ENCODE data around the gene NEK6. TPM values are rescaled to one million over a fixed set of nuclear protein-coding genes. Genes with fewer than 3 reads are reported as not detected.

NEK6 gene
- total and polyA plus RNA-seq, 2 of the 8 experiments (the other 6 are each of a cell fraction or from before 2014, with no cell fraction given): 17.7 to 19.7 TPM

DNA sequence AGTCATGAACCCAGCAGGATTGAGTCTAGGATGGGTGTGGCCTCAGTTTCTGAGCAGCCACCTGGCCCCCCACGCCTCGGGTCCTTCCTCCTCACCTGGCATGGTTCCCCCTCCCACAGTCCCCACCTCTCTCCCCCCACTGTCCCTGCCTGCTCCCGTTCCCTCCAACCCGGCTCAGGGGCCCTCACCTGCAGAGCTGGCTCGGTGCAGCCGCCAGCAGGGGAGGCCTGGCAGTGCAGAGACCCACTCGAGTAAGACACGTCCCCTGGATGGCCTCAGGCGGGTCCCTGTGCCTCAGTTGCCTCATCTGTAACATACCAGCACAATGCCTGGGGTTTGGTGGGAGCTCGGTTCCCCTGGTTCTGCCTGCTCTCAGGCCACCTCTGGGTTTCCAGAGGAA lies 66.2 kb downstream of the NEK6 start:
- Histone ChIP-seq H3K18ac (ENCODE audit: extremely low read depth, low read length) (no peak overlapping the region), H3K4me3 (ENCODE audit: extremely low read depth in 1 of 4, insufficient read depth in 2 of 4, low read depth in 3 of 4, low read length in 4 of 4) (no peak overlapping the region), H3K27ac (ENCODE audit: low read depth, low read length) (no peak overlapping the region), H3K9ac (replicated peaks in 1 of 4; ENCODE audit: extremely low read depth in 1 of 4, low read depth in 3 of 4, low read length in 3 of 4) (no peak overlapping the region), H3K56ac (replicated peaks; ENCODE audit: insufficient read length, low read depth, low read length) (no peak overlapping the region), H2AK5ac (ENCODE audit: low read depth, low read length) (no peak overlapping the region), H3K79me2 (ENCODE audit: control insufficient read depth in 1 of 2, insufficient read depth in 2 of 2, low read length in 2 of 2) (no peaks in the 10 kb centered on the region), H2BK5ac (ENCODE audit: low read depth, low read length) (no peak overlapping the region; the same call in 1 of the 2 replicates), H3K23ac (ENCODE audit: insufficient read length) (no peak overlapping the region), H4K91ac (replicated peaks; ENCODE audit: insufficient read length, low read length) (no peak overlapping the region), H4K20me1 (replicated peaks in 1 of 2; ENCODE audit: control insufficient read depth in 1 of 2, insufficient read depth in 2 of 2, low read length in 2 of 2) (peaks cover 0 to 2% of the 10 kb centered on the region in 2 experiments), H3K36me3 (ENCODE audit: control insufficient read depth in 2 of 4, insufficient read depth in 4 of 4, low read length in 3 of 4) (no peaks in the 10 kb centered on the region), H3K14ac (ENCODE audit: insufficient read length) (no peak overlapping the region), H2AFZ (ENCODE audit: low read length) (no peak overlapping the region), H3K27me3 (replicated peaks in 1 of 4; ENCODE audit: control insufficient read depth in 3 of 4, extremely low read depth in 1 of 4, insufficient read depth in 3 of 4, low read length in 3 of 4) (no peaks in the 10 kb centered on the region), H2BK12ac (ENCODE audit: low read depth, low read length) (no peak overlapping the region), H2BK15ac (ENCODE audit: low read length) (no peak overlapping the region), H2BK20ac (ENCODE audit: low read length) (no peak overlapping the region), H3K4me2 (ENCODE audit: insufficient read depth in 1 of 2, low read depth in 2 of 2, low read length in 2 of 2) (no peak overlapping the region), H3K23me2 (ENCODE audit: low read depth, low read length) (no peaks in the 10 kb centered on the region), H4K8ac (ENCODE audit: extremely low read depth, insufficient read depth, low read length) (no peak overlapping the region), H3K9me3 (ENCODE audit: insufficient read depth in 2 of 2, low read depth in 1 of 2, low read length in 1 of 2) (no peaks in the 10 kb centered on the region), H3K4ac (replicated peaks; ENCODE audit: insufficient read length, low read depth, low read length) (no peak overlapping the region), H4K5ac (ENCODE audit: insufficient read length, low read depth, low read length) (no peak overlapping the region), H3K4me1 (replicated peaks in 1 of 4; ENCODE audit: control insufficient read depth in 3 of 4, insufficient read depth in 4 of 4, low read length in 3 of 4) (peaks cover 0 to 1% (median 0%) of the 10 kb centered on the region in 4 experiments; a peak in 1 of 7 replicates), H2BK120ac (replicated peaks; ENCODE audit: low read depth, low read length) (no peak overlapping the region), H3K79me1 (ENCODE audit: low read depth, low read length) (no peaks in the 10 kb centered on the region)
- no peak for DNase-seq (ENCODE audit: low read depth in 1 of 2, low spot score in 2 of 2)
- CTCF ChIA-PET (ENCODE audit: partially characterized antibody): interaction anchor here (0.6 to 3.7 kb wide), 8 partner anchors 9 to 869 kb away, joined by 3 to 24 read pairs (median 6); no protein-coding TSS in a partner anchor
- 89% methylated on average over 8 of the region's 10 CpGs; no CpG with 5 or more reads in 1 of the 2 experiments for WGBS, 2 experiments (ENCODE audit: extremely low coverage in 1 of 2, insufficient coverage in 1 of 2, insufficient read length in 1 of 2, insufficient replicate concordance in 2 of 2, low coverage in 1 of 2, low lambda C conversion rate in 2 of 2, missing lambda C conversion rate in 1 of 2)
- FAIRE-seq: no peak
- TF ChIP-seq CEBPB (IDR thresholded peaks at IDR 0.05; ENCODE audit: low read depth, low read length) (no peak), GTF2F1 (IDR thresholded peaks at IDR 0.05; ENCODE audit: borderline replicate concordance, low read depth, low read length) (no peak), SUZ12 (IDR thresholded peaks at IDR 0.05; ENCODE audit: low read length) (no peak), RXRA (IDR thresholded peaks at IDR 0.05; ENCODE audit: insufficient read depth, low read depth, low read length) (no peak), SIN3A (conservative IDR thresholded peaks at IDR 0.05 in 1 of 2, IDR thresholded peaks at IDR 0.05 in 1 of 2; ENCODE audit: low read depth in 1 of 2, low read length in 2 of 2) (no peak), POLR2A (IDR thresholded peaks at IDR 0.05; ENCODE audit: control extremely low read depth in 1 of 2, low read depth in 2 of 2, low read length in 2 of 2) (no peak), GABPA (IDR thresholded peaks at IDR 0.05; ENCODE audit: borderline replicate concordance, insufficient read depth, low read length) (no peak)
- TF ChIP-seq, protein P1, sequence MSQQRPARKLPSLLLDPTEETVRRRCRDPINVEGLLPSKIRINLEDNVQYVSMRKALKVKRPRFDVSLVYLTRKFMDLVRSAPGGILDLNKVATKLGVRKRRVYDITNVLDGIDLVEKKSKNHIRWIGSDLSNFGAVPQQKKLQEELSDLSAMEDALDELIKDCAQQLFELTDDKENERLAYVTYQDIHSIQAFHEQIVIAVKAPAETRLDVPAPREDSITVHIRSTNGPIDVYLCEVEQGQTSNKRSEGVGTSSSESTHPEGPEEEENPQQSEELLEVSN (IDR thresholded peaks at IDR 0.05): no peak
- TF ChIP-seq, protein P2, sequence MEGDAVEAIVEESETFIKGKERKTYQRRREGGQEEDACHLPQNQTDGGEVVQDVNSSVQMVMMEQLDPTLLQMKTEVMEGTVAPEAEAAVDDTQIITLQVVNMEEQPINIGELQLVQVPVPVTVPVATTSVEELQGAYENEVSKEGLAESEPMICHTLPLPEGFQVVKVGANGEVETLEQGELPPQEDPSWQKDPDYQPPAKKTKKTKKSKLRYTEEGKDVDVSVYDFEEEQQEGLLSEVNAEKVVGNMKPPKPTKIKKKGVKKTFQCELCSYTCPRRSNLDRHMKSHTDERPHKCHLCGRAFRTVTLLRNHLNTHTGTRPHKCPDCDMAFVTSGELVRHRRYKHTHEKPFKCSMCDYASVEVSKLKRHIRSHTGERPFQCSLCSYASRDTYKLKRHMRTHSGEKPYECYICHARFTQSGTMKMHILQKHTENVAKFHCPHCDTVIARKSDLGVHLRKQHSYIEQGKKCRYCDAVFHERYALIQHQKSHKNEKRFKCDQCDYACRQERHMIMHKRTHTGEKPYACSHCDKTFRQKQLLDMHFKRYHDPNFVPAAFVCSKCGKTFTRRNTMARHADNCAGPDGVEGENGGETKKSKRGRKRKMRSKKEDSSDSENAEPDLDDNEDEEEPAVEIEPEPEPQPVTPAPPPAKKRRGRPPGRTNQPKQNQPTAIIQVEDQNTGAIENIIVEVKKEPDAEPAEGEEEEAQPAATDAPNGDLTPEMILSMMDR (IDR thresholded peaks at IDR 0.05; ENCODE audit: control extremely low read depth in 1 of 3, insufficient read depth in 1 of 3, low read depth in 1 of 3, low read length in 3 of 3): no peak
- POLR2A ChIA-PET (ENCODE audit: partially characterized antibody): no interaction called here

Data from H1 (cell line).